Astrocyte of the cerebellum (primary cell): Measurements from ENCODE around the gene C1orf174.

Experiments used
- DNase-seq: peaks from one replicate; pipeline ENCODE4 v3.0.0-alpha.2; 2011; ENCODE audit warnings: low read depth
- H3K4me3 ChIP-seq: 2 replicates; pipeline ENCODE4 v1.5.1; 2011; ENCODE audit warnings: mild to moderate bottlenecking, low read depth, low read length, moderate library complexity
- in situ Hi-C: cut with HindIII; loops from 2 replicates; pipeline ENCODE4 v1.10.0; 2017; ENCODE audit warnings: low sequenced_read_pairs
- TF ChIP-seq, protein P1 (sequence below): IDR thresholded peaks from 2 replicates; pipeline ENCODE4 v1.5.1; 2012; ENCODE audit warnings: low read length, low read depth, moderate library complexity, mild to moderate bottlenecking; ENCODE audit errors: missing control alignments

Gene C1orf174

DNA sequence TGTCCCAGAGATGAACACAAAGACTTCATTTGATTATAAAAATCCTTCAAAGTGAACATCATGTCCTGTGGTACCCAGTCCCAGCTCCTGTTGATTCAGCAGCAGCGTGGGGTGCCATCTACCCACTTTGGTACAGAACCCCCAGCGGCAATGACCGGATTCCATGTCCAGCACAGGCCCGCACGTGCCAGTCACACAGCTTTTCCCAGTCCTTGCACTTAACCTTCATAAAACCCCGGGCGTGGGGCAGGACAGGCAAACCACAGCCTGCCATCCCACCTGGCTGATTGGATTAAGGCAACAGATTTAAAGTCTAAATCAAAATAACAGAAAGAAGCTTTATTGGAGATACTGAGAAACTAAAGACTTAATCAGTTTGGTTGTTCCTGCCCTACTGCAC lies 58.6 kb downstream of the C1orf174 start:
- no peak overlapping the region for H3K4me3 ChIP-seq
- TF ChIP-seq, protein P1, sequence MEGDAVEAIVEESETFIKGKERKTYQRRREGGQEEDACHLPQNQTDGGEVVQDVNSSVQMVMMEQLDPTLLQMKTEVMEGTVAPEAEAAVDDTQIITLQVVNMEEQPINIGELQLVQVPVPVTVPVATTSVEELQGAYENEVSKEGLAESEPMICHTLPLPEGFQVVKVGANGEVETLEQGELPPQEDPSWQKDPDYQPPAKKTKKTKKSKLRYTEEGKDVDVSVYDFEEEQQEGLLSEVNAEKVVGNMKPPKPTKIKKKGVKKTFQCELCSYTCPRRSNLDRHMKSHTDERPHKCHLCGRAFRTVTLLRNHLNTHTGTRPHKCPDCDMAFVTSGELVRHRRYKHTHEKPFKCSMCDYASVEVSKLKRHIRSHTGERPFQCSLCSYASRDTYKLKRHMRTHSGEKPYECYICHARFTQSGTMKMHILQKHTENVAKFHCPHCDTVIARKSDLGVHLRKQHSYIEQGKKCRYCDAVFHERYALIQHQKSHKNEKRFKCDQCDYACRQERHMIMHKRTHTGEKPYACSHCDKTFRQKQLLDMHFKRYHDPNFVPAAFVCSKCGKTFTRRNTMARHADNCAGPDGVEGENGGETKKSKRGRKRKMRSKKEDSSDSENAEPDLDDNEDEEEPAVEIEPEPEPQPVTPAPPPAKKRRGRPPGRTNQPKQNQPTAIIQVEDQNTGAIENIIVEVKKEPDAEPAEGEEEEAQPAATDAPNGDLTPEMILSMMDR = no peak
- in situ Hi-C loops = no loop called here
- DNase-seq = no peak
